Body of pancreas (tissue), 4 donors: ENCODE data around the gene RASGEF1C. TPM values are rescaled to one million over a fixed set of nuclear protein-coding genes. Genes with fewer than 3 reads are reported as not detected.

Experiments used
- ATAC-seq: fragments of 150-250 bp; one replicate; pipeline ENCODE4 v1.9.1; 2016
- DNase-seq, 4 donors: peaks; one replicate each; pipeline ENCODE4 v3.0.0-alpha.2; 2019
- H3K27ac ChIP-seq, 4 donors: fragments of 200-600 bp; sonication (generic); 1 replicate in 3 of 4; 2 replicates in 1 of 4; pipeline versions ENCODE4 v1.5.1 to v1.6.1; 2016 to 2019; ENCODE audit warnings: mild to moderate bottlenecking in 1 of 4, mixed read lengths in 1 of 4, moderate library complexity in 1 of 4
- H3K27me3 ChIP-seq, 2 donors: fragments of 200-600 bp; sonication (generic); one replicate each; pipeline ENCODE4 v1.6.0; 2016; ENCODE audit warnings: mild to moderate bottlenecking in 1 of 2
- H3K36me3 ChIP-seq, 2 donors: fragments of 200-600 bp; sonication (generic); replicated peaks in 1 of 2; 2 replicates each; pipeline ENCODE4 v1.5.1; 2016; ENCODE audit warnings: low read depth in 2 of 2; ENCODE audit not compliant: insufficient read depth in 1 of 2
- H3K4me1 ChIP-seq: fragments of 200-600 bp; sonication (generic); one replicate; pipeline ENCODE4 v1.6.0; 2016
- H3K4me3 ChIP-seq, 2 donors: fragments of 200-600 bp; sonication (generic); 1 replicate in 1 of 2; 2 replicates in 1 of 2; pipeline ENCODE4 v1.5.1; 2016 to 2019
- H3K9me3 ChIP-seq, 3 donors: fragments of 200-600 bp; sonication (generic); 1 replicate in 2 of 3; 2 replicates in 1 of 3; pipeline ENCODE4 v1.5.1; 2016
- CTCF ChIP-seq, 7 experiments: fragments of 450-650 bp in 4 of 7; fragments of 200-600 bp in 3 of 7; sonication (generic) in 3 of 7; IDR thresholded peaks; one replicate each; pipeline ENCODE4 v1.5.1; 2016 to 2019; ENCODE audit warnings: antibody characterized with exemption in 7 of 7
- POLR2A ChIP-seq, 3 donors: fragments of 450-650 bp; IDR thresholded peaks; one replicate each; pipeline ENCODE4 v1.6.1; 2016; ENCODE audit warnings: antibody characterized with exemption in 3 of 3, mild to moderate bottlenecking in 2 of 3
- WGBS, 2 donors: methylation state at CpG; one replicate each; pipeline ENCODE4 v1.1.5; 2017; 5-methylcytosine and 5-hydroxymethylcytosine counted together
- intact Hi-C: fragments of 100-400 bp; cut with DNase I; formaldehyde crosslinking; loops from one replicate; pipeline ENCODE4 v1.15.1; 2023
- total RNA-seq, 2 donors: library from RNA; depleted of rRNA; stranded (reverse); fragments of >200 nt; gene quantifications; one replicate each; pipeline ENCODE4 v1.1.0, GENCODE V29; 2016

Gene RASGEF1C
- total RNA-seq, 2 donors from 2014 or later, result not detected

GRCh38 chr5:180135967-180136629, 72.9 kb downstream of the RASGEF1C start:
- intact Hi-C loops, result no loop called here
- WGBS, 2 donors, result 78 to 91% methylated on average over 3 to 42 of the region's 43 CpGs

GRCh38 chr5:180135128-180135955, 73.7 kb downstream of the RASGEF1C start:
- H3K4me3 ChIP-seq, result no peak overlapping the region
- H3K36me3 ChIP-seq, result no peaks in the 10 kb centered on the region
- ATAC-seq (no peak), DNase-seq (peak in 1 of 4 donors; percentile 39)
- H3K4me1 ChIP-seq, result no peaks in the 10 kb centered on the region
- H3K27me3 ChIP-seq, result no peaks in the 10 kb centered on the region
- H3K9me3 ChIP-seq, result no peaks in the 10 kb centered on the region
- WGBS, 2 donors, result 54 to 72% methylated on average over 12 to 13 of the region's 13 CpGs
- H3K27ac ChIP-seq, result no peak overlapping the region
- intact Hi-C loops, result no loop called here
- TF ChIP-seq CTCF (IDR thresholded peaks at IDR 0.05) (no peak), POLR2A (IDR thresholded peaks at IDR 0.05) (no peak)

More at GRCh38 chr5:180135967-180136629, 72.9 kb downstream of the RASGEF1C start:
- Histone ChIP-seq H3K4me3 (no peak overlapping the region), H3K27me3 (no peaks in the 10 kb centered on the region), H3K9me3 (no peaks in the 10 kb centered on the region), H3K27ac (no peak overlapping the region), H3K36me3 (no peaks in the 10 kb centered on the region), H3K4me1 (no peaks in the 10 kb centered on the region)
- ATAC-seq (no peak), DNase-seq (no peak)
- TF ChIP-seq POLR2A (IDR thresholded peaks at IDR 0.05) (no peak), CTCF (IDR thresholded peaks at IDR 0.05) (no peak)

- 70 to 76% methylated on average over 5 to 7 of the region's 9 CpGs for WGBS, 2 donors
- no peak overlapping the region for H3K27ac ChIP-seq
- no peaks in the 10 kb centered on the region for H3K9me3 ChIP-seq
- no peaks in the 10 kb centered on the region for H3K4me1 ChIP-seq
- no peaks in the 10 kb centered on the region for H3K27me3 ChIP-seq
- ATAC-seq, result no peak
- intact Hi-C loops, result no loop called here
- DNase-seq, result no peak
- H3K4me3 ChIP-seq, result no peak overlapping the region
- H3K36me3 ChIP-seq, result no peaks in the 10 kb centered on the region
- TF ChIP-seq POLR2A (IDR thresholded peaks at IDR 0.05), result no peak
- no peak for TF ChIP-seq CTCF (IDR thresholded peaks at IDR 0.05)
These were observed 75.0 kb downstream of the RASGEF1C start for GRCh38 chr5:180133971-180134508.

- H3K36me3 ChIP-seq, result no peaks in the 10 kb centered on the region
- H3K27me3 ChIP-seq, result no peaks in the 10 kb centered on the region
- 63% methylated on average over 4 of the region's 4 CpGs for WGBS, 2 donors
- no peak overlapping the region for H3K4me3 ChIP-seq
- H3K27ac ChIP-seq, result no peak overlapping the region
- no peaks in the 10 kb centered on the region for H3K4me1 ChIP-seq
- TF ChIP-seq POLR2A (IDR thresholded peaks at IDR 0.05) (no peak), CTCF (IDR thresholded peaks at IDR 0.05) (no peak)
- no peaks in the 10 kb centered on the region for H3K9me3 ChIP-seq
- DNase-seq (no peak), ATAC-seq (no peak)
- intact Hi-C loops, result no loop called here
These were observed 75.5 kb downstream of the RASGEF1C start for GRCh38 chr5:180133551-180133950.
